Bronchial epithelial cell (primary cell): ENCODE results near the gene ANKK1. TPM values are rescaled to one million over a fixed set of nuclear protein-coding genes. Genes with fewer than 3 reads are reported as not detected.

Experiments
- DNase-seq: peaks from one replicate; pipeline ENCODE4 v3.0.0-alpha.2; 2010; ENCODE audit warnings: low read depth
- FAIRE-seq: peaks from 2 replicates; lab custom pipeline; 2011; peaks lifted over from hg19 to GRCh38; lab: Jason Lieb, UNC
- H3K27me3 ChIP-seq: 2 replicates; pipeline ENCODE4 v1.5.1; 2011; ENCODE audit warnings: low read length; ENCODE audit not compliant: control insufficient read depth, insufficient read depth
- H3K36me3 ChIP-seq: 2 replicates; pipeline ENCODE4 v1.5.1; 2011; ENCODE audit warnings: low read length; ENCODE audit not compliant: control insufficient read depth, insufficient read depth
- H3K4me3 ChIP-seq: 2 replicates; pipeline ENCODE4 v1.5.1; 2011; ENCODE audit warnings: mild to moderate bottlenecking, low read depth, low read length, control low read depth
- total RNA-seq: library from RNA; depleted of rRNA; stranded (reverse); fragments of >200 nt; gene quantifications from 2 replicates; pipeline ENCODE4 v1.2.1, GENCODE V29; 2014
- TF ChIP-seq, protein P1 (sequence below): IDR thresholded peaks from 2 replicates; pipeline ENCODE4 v1.5.1; 2011; ENCODE audit warnings: mild to moderate bottlenecking, moderate library complexity, low read length, control low read depth, inconsistent platforms; ENCODE audit not compliant: insufficient read depth, severe bottlenecking

Gene ANKK1
- total RNA-seq, 1 donor from 2014 or later = 0.26 TPM

DNA sequence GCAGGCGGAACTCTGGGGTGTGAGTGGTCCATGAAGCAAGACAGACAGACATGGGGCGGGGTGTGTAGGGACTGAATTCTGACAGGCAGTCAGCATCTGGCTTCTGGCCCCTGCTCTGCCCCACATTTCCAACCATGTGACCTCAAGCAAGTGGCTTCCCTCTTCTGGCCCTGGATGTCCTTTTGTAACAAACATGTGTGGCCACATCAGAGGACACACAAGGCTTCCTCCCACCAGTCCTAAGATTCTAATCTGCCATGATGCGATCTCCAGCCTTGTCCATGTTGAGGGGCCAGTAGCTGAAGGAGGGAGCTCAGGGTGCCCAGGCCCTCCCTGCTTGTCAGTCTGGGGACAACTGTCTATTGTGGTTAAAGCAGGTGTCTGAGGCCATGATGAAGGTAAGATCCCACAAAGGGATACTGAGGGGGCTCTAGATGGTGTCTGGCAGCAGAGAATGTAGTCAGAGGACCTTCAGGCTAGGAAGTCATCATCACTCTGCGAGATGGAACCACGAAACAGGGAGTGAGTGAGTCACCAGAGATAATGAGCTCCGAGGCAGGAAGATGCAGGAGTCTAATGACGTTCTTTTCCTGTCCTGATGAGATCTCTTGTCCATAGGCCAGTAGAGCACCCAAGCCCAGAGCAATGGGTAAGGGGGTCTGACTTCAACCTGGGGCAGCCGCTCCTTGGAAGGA lies 60.2 kb downstream of the ANKK1 start:
- TF ChIP-seq, protein P1, sequence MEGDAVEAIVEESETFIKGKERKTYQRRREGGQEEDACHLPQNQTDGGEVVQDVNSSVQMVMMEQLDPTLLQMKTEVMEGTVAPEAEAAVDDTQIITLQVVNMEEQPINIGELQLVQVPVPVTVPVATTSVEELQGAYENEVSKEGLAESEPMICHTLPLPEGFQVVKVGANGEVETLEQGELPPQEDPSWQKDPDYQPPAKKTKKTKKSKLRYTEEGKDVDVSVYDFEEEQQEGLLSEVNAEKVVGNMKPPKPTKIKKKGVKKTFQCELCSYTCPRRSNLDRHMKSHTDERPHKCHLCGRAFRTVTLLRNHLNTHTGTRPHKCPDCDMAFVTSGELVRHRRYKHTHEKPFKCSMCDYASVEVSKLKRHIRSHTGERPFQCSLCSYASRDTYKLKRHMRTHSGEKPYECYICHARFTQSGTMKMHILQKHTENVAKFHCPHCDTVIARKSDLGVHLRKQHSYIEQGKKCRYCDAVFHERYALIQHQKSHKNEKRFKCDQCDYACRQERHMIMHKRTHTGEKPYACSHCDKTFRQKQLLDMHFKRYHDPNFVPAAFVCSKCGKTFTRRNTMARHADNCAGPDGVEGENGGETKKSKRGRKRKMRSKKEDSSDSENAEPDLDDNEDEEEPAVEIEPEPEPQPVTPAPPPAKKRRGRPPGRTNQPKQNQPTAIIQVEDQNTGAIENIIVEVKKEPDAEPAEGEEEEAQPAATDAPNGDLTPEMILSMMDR = no peak
- no peaks in the 10 kb centered on the region for H3K27me3 ChIP-seq
- H3K4me3 ChIP-seq = no peak overlapping the region
- DNase-seq (peak; percentile 89), FAIRE-seq (peak; percentile 91)
- H3K36me3 ChIP-seq = no peaks in the 10 kb centered on the region

GRCh38 chr11:113448316-113448677 lies 60.7 kb downstream of the ANKK1 start:
- TF ChIP-seq, protein P1 = no peak
- DNase-seq (no peak), FAIRE-seq (no peak)
- Histone ChIP-seq H3K4me3 (no peak overlapping the region), H3K27me3 (no peaks in the 10 kb centered on the region), H3K36me3 (no peaks in the 10 kb centered on the region)

DNA sequence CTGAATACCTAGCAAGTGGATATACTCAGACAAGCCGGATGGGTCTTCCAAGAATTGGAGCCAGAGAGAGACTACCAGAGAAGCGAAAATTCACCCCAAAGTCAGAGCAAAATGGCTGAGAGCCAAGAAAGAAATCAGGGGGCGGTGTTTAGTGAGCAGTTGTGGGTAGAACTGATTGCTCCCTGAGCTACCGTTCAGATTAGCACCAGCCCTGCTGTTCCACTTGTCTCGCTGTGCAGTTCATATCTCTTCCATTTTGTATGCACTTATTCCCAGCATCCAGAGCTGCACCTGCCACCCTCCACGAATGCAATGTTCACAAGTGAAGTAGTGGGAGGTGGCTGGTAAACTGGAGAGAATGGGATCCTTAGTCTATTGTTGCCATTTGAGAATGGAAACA lies 62.2 kb downstream of the ANKK1 start:
- Histone ChIP-seq H3K4me3 (no peak overlapping the region), H3K27me3 (no peaks in the 10 kb centered on the region), H3K36me3 (no peaks in the 10 kb centered on the region)
- TF ChIP-seq, protein P1 = no peak
- FAIRE-seq (no peak), DNase-seq (no peak)

Other genes with a start within 250 kb of the ANKK1 start
- 12.9 and 32.1 TPM in 2 replicates for gene TTC12, start 73.2 kb upstream of the ANKK1 start, total RNA-seq
- not detected in 2 replicates for gene DRD2, start 87.6 kb downstream of the ANKK1 start, total RNA-seq